Tibial artery (tissue), 4 donors: ENCODE results near the gene TMEM184C.

Experiments
- DNase-seq, 2 donors: peaks; one replicate each; pipeline ENCODE4 v3.0.0-alpha.2; 2019
- H3K27ac ChIP-seq, 2 donors: fragments of 200-600 bp; sonication (generic) in 1 of 2; 1 replicate in 1 of 2; 2 replicates in 1 of 2; pipeline ENCODE4 v1.5.1; 2018 to 2019; ENCODE audit warnings: mild to moderate bottlenecking in 1 of 2
- H3K27me3 ChIP-seq, 2 donors: fragments of 200-600 bp; sonication (generic) in 1 of 2; one replicate each; pipeline versions ENCODE4 v1.5.1 to v1.6.0; 2016 to 2019
- H3K36me3 ChIP-seq, 3 donors: fragments of 200-600 bp; sonication (generic) in 2 of 3; one replicate each; pipeline ENCODE4 v1.5.1; 2016 to 2019; ENCODE audit warnings: mild to moderate bottlenecking in 2 of 3
- H3K4me1 ChIP-seq, 4 donors: fragments of 200-600 bp; sonication (generic) in 2 of 4; 1 replicate in 3 of 4; 2 replicates in 1 of 4; pipeline ENCODE4 v1.5.1; 2016 to 2019
- H3K4me3 ChIP-seq, 2 donors: fragments of 200-600 bp; sonication (generic) in 1 of 2; 1 replicate in 1 of 2; 2 replicates in 1 of 2; pipeline ENCODE4 v1.5.1; 2018 to 2019; ENCODE audit warnings: mild to moderate bottlenecking in 2 of 2
- H3K9me3 ChIP-seq, 3 donors: fragments of 200-600 bp; sonication (generic) in 1 of 3; one replicate each; pipeline ENCODE4 v1.5.1; 2016 to 2019
- CTCF ChIP-seq, 2 experiments: fragments of 200-600 bp in 1 of 2; fragments of 450-650 bp in 1 of 2; IDR thresholded peaks; one replicate each; pipeline ENCODE4 v1.5.1; 2017 to 2019; ENCODE audit warnings: antibody characterized with exemption in 2 of 2, mild to moderate bottlenecking in 1 of 2, moderate library complexity in 1 of 2
- intact Hi-C: fragments of 100-400 bp; cut with DNase I; formaldehyde crosslinking; loops from one replicate; pipeline ENCODE4 v1.15.0; 2023; ENCODE audit warnings: low total_unique reads

Gene TMEM184C

GRCh38 chr4:147591106-147591505 is 26.1 kb upstream of the TMEM184C start:
- no peak overlapping the region for H3K4me3 ChIP-seq
- no peaks in the 10 kb centered on the region for H3K9me3 ChIP-seq
- no peaks in the 10 kb centered on the region for H3K36me3 ChIP-seq
- no peak for DNase-seq
- TF ChIP-seq CTCF (IDR thresholded peaks at IDR 0.05) = no peak
- H3K27ac ChIP-seq = no peak overlapping the region
- peaks cover 0 to 37% (median 7%) of the 10 kb centered on the region in 4 donors for H3K4me1 ChIP-seq
- H3K27me3 ChIP-seq = no peaks in the 10 kb centered on the region
- intact Hi-C loops = loop anchor here (5.0 kb wide), 2 partner anchors 434 to 574 kb away; no protein-coding TSS in a partner anchor

- no peak overlapping the region for H3K27ac ChIP-seq
- no peak for TF ChIP-seq CTCF (IDR thresholded peaks at IDR 0.05)
- DNase-seq = no peak
- H3K9me3 ChIP-seq = no peaks in the 10 kb centered on the region
- no peaks in the 10 kb centered on the region for H3K36me3 ChIP-seq
- H3K27me3 ChIP-seq = no peaks in the 10 kb centered on the region
- no peak overlapping the region for H3K4me3 ChIP-seq
- H3K4me1 ChIP-seq = peaks cover 0 to 28% (median 10%) of the 10 kb centered on the region in 4 donors
- intact Hi-C loops = loop anchor here (5.0 kb wide), 2 partner anchors 437 to 577 kb away; no protein-coding TSS in a partner anchor
Measured at GRCh38 chr4:147594107-147594506, 23.1 kb upstream of the TMEM184C start.

- DNase-seq = no peak
- H3K27me3 ChIP-seq = no peaks in the 10 kb centered on the region
- H3K36me3 ChIP-seq = no peaks in the 10 kb centered on the region
- H3K4me1 ChIP-seq = peaks cover 0 to 23% (median 8%) of the 10 kb centered on the region in 4 donors
- no peak for TF ChIP-seq CTCF (IDR thresholded peaks at IDR 0.05)
- intact Hi-C loops = loop anchor here (5.0 kb wide), 2 partner anchors 437 to 577 kb away; no protein-coding TSS in a partner anchor
- no peak overlapping the region for H3K4me3 ChIP-seq
- no peak overlapping the region for H3K27ac ChIP-seq
- no peaks in the 10 kb centered on the region for H3K9me3 ChIP-seq
Measured at GRCh38 chr4:147594578-147594977, 22.6 kb upstream of the TMEM184C start.

DNA sequence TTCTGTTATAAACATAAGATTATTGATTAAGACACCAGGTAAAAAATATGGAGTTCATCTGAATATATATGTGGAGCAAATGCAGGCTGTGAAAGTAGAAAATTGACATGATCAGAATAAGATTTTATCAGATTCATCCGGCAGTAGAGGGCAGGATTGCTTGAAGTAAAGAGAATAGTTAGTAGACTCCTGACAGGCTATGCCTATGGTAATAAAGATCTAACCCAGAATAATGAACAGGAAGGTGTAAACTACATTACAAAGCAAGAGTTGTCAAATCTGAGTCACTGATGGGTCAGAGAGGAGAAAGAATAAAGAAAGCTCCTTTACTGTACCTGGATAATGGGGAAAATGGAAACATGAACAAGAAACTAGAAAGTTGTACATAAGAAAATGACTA is 20.8 kb upstream of the TMEM184C start:
- DNase-seq = no peak
- peaks cover 0 to 11% (median 5%) of the 10 kb centered on the region in 4 donors for H3K4me1 ChIP-seq
- H3K27me3 ChIP-seq = no peaks in the 10 kb centered on the region
- intact Hi-C loops = no loop called here
- no peak for TF ChIP-seq CTCF (IDR thresholded peaks at IDR 0.05)
- no peak overlapping the region for H3K4me3 ChIP-seq
- H3K36me3 ChIP-seq = no peaks in the 10 kb centered on the region
- H3K27ac ChIP-seq = no peak overlapping the region
- no peaks in the 10 kb centered on the region for H3K9me3 ChIP-seq

DNA sequence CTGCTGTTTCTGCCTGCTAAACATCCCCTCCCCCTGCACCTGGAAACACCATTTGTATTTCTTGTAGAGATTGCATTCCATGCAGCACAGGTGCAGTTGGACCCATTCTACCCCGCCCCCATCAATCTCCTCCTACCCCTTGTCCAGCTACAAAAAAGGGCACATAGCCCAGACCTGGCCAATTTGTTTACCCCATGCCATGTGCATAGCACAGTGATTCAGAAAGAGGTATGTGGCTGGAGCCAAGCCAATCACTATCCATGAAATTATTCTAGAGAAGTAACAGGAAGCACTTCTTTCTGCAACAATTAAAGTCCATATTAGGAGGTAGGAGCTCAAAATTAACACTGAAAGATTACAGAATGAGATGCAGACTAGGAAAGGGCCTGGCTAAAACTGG is 20.2 kb upstream of the TMEM184C start:
- H3K4me3 ChIP-seq = no peak overlapping the region
- H3K27ac ChIP-seq = peak overlapping the region; percentile 26 to 45
- TF ChIP-seq CTCF (IDR thresholded peaks at IDR 0.05) = no peak
- H3K9me3 ChIP-seq = no peaks in the 10 kb centered on the region
- intact Hi-C loops = no loop called here
- H3K27me3 ChIP-seq = no peaks in the 10 kb centered on the region
- no peak for DNase-seq
- peaks cover 0 to 11% (median 5%) of the 10 kb centered on the region in 4 donors for H3K4me1 ChIP-seq
- no peaks in the 10 kb centered on the region for H3K36me3 ChIP-seq

- TF ChIP-seq CTCF (IDR thresholded peaks at IDR 0.05) = no peak
- Histone ChIP-seq H3K9me3 (no peaks in the 10 kb centered on the region), H3K36me3 (no peaks in the 10 kb centered on the region), H3K4me3 (no peak overlapping the region), H3K27ac (peak overlapping the region; percentile 26 to 45), H3K27me3 (no peaks in the 10 kb centered on the region), H3K4me1 (peaks cover 0 to 11% (median 5%) of the 10 kb centered on the region in 4 donors)
- intact Hi-C loops = no loop called here
- no peak for DNase-seq
Measured at GRCh38 chr4:147597561-147597960, 19.6 kb upstream of the TMEM184C start.
